DMS53 (cell line): ENCODE data around the gene PLCD3.
A peak's percentile ranks its signal among the peaks of the same experiment; 100 is the strongest.

Experiments used
- DNase-seq: peaks from one replicate; lab custom pipeline; 2025; lab: John Stamatoyannopoulos, UW

The PLCD3 gene

GRCh38 chr17:45149669-45150664 lies 17.7 kb upstream of the PLCD3 start:
- DNase-seq = peak; percentile 88

- peak; percentile 92 for DNase-seq
Observed at GRCh38 chr17:45149037-45149668, 16.8 kb upstream of the PLCD3 start.

GRCh38 chr17:45148183-45149036 lies 16.1 kb upstream of the PLCD3 start, which contains the start of gene HEXIM1:
Gene HEXIM1 (plus strand): TSS chr17:45148475. CDS start chr17:45149191, 716 bp downstream.
- DNase-seq = peak; percentile 100

- DNase-seq = peak; percentile 99
Observed at GRCh38 chr17:45147581-45148182, 15.4 kb upstream of the PLCD3 start.

GRCh38 chr17:45146890-45147580 lies 14.7 kb upstream of the PLCD3 start:
- DNase-seq = peak; percentile 92

GRCh38 chr17:45146592-45146889 lies 14.2 kb upstream of the PLCD3 start:
- DNase-seq = no peak

- no peak for DNase-seq
Observed at GRCh38 chr17:45146166-45146565, 13.9 kb upstream of the PLCD3 start.

GRCh38 chr17:45145035-45145389 lies 12.7 kb upstream of the PLCD3 start:
- peak; percentile 66 for DNase-seq

- DNase-seq = peak; percentile 69
Observed at GRCh38 chr17:45144199-45145034, 12.1 kb upstream of the PLCD3 start.

GRCh38 chr17:45143767-45144198 lies 11.5 kb upstream of the PLCD3 start:
- no peak for DNase-seq

GRCh38 chr17:45143094-45143670 lies 10.9 kb upstream of the PLCD3 start:
- DNase-seq = no peak

GRCh38 chr17:45139533-45139920 lies 7.2 kb upstream of the PLCD3 start:
- DNase-seq = no peak

- no peak for DNase-seq
Observed at GRCh38 chr17:45138911-45139532, 6.7 kb upstream of the PLCD3 start.

- no peak for DNase-seq
Observed at GRCh38 chr17:45137561-45138305, 5.4 kb upstream of the PLCD3 start.

GRCh38 chr17:45136846-45137560 lies 4.7 kb upstream of the PLCD3 start:
- DNase-seq = no peak

- peak; percentile 57 for DNase-seq
Observed at GRCh38 chr17:45135978-45136791, 3.9 kb upstream of the PLCD3 start.
